GM18498 (cell line): Measurements from ENCODE around the gene AHRR.
"Not testable (repeated sequence)": the region's sequence is repeated elsewhere in the genome, so short reads cannot be mapped to it uniquely, and the experiment has no call there.

Source experiments
- ATAC-seq: cut with Tn5 transposase; IDR thresholded peaks from one replicate; pipeline ENCODE4 v1.9.1; 2021; ENCODE audit warnings: mild to moderate bottlenecking, moderate library complexity; ENCODE audit not compliant: unreplicated experiment

Gene AHRR

DNA sequence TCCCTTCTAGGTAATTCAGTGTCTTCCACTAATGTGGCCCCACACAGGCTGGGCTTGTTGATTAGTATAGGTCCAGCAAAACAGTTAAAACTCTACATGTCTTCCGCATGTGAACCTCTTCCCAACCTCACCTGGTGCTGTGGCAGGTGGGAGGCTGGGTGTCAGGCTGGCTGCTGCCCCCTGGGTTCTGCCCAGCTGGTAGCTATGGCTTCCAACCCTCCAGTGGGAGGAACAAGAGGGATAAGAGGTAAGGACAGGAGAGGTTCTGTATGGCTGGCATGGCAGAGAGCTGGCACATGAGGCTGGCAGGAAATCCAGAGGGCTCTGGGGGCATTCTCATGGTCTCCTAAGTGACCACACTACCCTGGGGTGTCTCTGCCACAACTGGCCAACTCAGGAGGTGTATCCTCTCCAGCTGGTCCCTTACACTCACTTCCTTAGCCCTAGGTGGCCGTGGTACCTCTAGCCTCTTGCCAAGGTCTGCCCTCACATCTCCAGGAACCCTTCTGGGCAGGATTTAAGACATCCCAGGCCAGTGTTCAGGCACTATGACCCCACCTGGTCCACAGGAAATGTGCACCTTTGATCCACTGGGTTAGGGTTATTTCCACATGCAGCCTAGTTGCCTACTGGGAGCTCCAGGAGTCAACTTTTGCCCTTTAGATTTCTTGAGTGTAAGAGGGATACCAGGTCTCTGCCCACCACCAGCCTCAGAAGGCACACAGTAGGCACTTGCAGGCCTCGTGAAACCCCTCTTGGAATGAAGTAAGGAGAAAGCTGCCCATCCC lies 41.7 kb downstream of the AHRR start:
- no peak for ATAC-seq

DNA sequence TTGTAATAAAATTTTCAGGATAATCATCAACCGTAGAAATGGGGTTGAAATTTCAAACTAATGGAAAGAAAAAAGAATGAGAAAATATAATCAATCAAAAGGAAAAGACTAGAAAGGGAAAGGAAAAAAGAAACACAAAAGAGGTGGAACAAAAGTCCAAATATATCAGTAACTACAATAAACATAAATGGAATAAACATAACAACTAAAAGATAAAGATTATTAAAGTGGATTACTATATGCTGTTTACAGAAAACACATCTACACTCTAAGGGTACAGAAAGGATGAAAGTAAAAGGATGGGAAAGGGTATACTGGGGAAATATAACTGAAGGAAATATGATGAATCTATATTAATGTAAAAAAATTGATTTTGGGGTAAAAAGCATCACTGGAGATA lies 43.0 kb downstream of the AHRR start:
- ATAC-seq, result no peak

DNA sequence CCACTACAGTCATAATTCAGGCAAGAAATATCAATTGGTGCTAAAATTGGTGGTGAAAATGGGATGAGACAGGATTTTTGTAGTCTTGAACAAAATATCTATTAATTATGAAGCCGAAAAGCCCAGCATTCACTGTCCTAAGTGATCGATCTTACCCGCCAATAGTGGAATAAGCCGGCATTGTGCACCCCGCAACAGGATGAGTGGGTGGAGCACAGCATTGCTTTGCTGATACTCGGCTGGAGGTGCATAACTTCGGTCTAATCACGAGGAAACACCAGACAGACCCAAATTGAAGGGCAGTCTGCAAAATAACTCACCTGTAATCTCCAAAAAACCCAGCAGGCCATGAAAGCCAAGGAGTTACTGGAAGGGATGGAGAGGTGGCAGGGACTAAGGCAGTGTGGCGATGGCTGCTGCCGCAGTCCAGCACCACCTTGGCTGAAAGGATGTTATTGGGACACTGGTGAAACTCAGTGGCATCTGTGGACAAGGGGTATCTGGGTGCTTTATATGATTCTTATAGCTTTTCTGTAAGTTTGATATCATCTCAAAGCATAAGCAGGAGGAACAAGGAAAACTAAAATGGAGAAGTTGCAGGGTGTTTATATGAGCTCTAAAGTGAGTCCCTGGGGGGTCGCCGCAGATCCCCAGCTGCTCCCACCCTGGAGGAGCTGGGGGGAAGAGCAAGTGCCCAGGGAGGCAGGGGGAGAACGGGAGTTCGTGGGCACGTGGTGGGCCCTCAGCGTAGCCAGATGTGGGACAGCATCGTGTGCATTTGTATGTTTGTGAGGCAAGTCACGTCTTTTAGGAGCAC lies 45.2 kb downstream of the AHRR start:
- ATAC-seq, result no peak

DNA sequence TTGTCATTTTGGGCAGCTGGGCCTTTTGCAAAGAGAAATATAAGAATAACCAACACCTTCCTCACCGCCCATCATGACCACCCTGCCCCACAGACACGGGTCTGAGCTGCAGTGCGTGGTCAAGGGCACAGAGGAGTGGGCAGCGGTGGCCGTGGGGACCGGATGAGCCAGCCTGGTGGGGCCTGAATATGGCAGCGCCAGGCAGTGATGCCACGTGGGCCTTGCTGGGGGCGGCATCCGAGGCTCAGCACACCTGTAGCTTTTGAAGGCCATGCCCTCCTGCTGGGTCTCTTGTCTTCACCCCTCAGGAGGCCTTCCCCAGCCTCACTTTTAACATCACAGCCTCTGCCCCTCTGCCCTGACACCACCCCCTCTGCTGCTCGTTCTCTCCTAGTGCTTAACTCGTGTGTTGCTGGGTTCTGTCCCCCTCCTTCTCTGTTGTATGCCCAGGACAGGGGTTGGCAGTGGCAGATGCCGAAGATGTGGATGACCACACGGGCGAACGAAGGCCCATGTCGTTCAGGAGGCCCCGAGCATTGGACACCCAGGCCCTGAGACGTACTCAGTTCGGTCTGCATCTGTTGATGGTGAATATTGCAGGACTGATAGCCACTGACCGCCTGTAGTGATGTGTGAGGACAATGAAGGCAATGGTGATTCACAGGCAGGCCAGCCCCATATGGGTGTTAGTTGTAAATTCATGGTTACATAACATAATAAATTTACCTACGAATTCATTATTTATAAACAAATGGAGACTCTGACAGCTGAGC lies 46.0 kb downstream of the AHRR start:
- ATAC-seq, result no peak

DNA sequence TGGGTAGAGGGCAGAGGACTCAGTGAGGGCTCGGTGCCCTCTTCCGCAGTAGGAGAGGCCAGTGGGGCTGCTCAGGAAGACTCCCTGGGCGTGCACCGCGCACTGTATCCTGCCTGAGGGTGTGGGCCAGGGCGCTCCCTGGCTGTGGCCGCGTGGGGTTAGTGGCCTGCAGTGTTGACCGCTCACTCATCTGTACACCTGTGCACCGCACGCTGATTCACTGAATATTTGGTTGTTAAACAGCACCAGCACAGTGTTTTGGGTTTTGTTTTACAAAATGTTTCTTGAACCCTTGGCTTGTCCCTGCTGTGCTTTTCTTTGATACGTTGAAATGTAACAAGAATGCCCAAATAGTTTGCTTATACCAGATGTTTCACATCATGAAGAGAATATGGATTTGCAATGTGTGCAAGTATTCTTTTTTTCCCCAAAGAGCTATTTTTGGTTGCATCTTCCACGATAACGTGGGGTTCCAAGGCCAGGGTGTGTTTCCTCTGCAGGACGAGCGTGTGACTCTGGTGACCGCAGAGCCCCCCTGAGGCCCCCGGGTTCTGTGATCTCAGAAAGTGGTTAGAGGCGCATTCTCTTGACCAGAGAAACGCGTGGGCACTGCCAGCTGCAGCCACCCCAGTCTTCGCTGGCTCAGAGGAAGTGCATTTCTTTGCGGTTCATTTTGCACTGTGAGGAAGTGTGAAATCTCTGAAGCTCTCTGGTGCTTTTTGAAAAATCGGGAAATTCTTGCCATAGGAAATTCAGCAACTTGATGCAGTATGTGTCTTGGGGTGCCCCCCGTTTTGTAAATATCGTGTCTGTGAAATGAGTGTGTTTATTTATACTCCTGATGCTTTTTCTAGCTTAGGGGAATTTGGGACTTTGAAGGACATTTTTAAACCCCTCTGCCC lies 46.9 kb downstream of the AHRR start:
- peak; percentile 64 for ATAC-seq

DNA sequence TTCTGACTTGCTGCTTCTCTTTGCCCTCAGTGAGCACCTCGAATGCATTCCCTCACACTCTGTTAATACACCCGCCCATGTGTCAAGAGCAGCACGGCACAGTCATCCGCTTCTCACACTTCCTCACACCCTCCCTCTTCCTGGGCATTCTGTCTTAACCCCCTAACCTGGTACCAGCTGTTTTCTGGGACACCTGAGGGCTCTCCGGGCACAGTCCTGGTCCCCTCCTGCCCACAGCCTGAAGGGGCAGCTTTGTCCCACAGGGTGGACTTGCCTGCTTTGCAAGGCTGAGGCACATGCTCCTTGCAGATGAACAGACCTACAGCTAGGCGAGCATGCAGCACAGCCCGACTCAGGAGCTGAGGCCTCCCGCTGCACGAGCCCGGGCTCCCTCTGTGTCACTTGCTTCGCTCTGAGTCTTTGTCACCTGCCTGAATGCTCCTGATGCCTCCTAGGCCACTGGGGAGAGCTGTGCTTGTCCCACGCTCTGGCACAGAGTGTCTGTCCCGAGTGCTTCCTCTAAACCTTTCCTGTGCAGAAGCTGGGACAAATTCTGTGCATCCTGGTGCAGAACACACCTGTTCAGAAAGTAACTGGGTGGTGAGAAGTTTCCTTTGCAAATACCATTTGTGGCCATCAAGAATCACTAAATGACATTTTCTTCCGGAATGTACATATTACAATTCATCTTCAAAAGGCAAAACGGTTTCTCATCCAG lies 47.8 kb downstream of the AHRR start:
- peak; percentile 27 for ATAC-seq

DNA sequence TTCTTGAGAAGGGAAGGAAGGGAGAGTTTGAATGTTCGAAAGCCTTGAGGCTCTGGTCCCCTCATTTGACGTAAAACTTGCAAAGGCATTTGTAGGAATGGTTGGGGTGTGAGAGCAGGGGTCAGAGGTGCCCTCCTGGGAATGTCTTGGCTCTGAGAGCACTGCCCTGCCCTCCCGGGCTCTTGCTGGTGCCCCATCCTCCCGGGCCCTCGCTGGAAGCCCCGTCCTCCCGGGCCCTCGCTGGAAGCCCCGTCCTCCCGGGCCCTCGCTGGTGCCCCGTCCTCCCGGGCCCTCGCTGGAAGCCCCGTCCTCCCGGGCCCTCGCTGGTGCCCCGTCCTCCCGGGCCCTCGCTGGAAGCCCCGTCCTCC lies 48.3 kb downstream of the AHRR start:
- not testable (repeated sequence) for ATAC-seq

DNA sequence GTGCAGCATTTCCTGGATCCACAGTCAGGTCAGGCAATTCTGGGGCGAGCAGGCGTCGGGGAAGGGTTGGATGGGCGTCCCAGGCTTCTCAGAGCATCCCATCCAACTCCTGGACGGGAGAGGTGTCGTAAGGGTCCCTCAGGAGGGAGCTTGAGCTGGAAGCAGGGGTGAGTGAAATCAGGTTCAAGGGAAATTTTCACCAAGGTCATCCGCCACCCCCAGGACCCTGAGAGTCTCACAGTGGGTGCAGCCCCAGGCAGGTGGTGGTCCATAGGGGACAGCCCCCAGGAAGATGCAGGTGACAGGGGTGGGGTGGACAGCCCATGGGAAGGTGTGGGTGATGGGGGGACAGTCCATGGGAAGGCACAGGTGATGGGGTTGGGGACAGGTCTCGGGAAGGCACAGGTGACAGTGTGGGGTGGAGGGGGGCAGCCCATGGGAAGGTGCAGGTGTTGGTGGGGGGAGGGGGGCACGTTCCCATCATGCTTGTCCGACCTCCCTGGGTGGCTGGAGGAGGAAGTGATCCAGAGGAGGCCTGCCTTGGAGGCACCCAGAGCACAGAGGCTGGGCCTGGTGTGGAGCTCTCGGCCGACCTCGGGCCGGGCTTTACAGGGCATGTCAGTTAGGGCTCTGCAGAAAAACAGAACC lies 48.9 kb downstream of the AHRR start:
- no peak for ATAC-seq

DNA sequence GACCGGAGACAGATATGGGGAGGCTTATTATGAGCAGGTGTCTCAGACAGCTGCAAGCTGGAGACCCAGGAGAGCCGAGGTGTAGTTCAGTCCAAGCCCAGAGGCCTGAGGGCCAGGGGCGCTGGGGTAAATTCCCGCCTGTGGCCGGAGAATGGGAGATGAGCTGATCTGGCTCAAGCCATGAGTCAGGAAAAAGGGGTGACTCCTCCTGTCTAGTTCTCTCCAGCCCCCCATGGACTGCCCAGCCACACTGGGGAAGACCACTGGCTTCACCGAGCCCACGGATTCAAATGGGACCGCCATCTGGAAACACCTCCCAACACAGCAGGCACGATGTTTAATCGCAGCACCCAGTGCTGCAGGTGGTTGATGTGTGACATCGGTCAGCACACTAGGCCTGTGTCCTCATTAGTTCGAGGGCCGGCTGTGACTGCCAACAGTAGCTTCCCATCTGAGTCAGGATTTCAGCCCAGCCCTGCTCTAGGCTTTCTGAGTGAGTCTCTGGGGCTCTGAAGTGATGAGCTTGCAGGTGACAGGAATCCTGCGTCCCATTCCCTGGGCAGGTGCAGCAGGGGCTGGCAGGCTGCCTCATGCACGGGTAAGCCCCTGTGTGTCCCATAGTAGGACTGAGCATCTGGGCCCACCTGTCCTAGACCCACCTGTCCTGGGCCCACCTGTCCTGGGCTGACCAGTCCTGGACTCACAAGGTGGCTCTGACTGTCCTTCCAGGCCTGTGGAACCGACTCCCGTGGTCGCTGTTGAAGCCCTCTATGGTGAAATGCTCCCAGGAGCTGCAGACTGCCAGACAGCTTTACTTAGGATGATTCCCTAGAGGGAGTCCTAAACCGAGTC lies 49.7 kb downstream of the AHRR start:
- ATAC-seq, result no peak

DNA sequence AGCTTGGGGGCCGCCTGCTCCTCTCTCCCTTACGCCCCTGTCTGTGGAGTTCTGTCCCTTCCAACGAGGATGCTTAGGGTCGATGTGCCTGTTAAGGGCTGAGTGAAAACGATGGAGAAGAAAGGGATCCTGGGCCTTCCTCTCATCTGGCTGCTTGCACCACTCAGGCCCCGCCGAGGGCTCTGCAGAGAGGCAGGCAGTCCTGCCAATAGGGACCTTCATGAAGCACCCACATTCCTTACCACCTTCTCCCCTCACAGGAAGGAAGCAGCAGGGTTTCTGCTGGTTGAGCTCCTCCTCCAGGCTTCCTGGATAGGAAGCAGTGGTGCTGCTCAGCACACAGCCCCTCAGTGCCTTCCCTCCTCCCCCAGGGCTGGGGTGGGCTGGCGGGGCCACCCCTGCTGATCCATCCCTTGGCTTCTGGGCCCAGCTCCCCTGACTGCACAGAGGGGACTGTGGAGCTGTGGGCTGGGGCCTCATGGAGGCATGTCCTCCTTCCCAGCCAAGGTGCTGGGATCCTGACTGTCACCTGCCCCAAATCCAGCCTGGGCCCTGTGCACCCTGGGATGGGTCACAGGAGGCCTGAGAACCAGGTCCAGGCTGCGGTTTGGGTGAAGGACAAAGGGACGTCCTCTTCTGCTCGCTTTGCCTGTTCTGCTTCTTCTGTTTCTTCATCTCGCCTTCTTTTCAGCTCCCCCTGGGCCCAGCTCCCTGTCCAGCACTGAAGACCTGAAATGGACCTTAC lies 50.5 kb downstream of the AHRR start:
- ATAC-seq, result no peak

DNA sequence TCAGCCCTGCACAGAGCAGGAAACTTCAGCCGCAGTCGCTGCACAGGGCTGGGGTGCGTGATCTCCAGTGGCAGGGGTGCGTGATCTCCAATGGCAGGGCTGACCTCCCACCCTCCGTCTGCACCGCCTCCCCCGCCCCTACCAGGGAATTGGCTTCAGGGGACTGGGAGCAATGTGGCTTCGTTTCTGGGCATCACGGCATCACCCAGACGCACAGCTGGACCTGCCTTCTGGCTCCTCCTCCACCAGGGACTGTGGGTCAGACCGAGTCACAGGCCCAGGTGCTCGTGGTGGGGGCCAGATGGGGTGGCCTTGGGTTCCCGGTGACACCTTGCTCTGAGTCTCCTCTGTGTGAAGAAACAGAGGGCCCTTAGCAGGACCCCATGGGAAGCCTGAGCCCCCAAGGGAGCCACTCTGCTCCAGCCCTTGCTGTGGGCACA lies 51.1 kb downstream of the AHRR start:
- ATAC-seq, result no peak

DNA sequence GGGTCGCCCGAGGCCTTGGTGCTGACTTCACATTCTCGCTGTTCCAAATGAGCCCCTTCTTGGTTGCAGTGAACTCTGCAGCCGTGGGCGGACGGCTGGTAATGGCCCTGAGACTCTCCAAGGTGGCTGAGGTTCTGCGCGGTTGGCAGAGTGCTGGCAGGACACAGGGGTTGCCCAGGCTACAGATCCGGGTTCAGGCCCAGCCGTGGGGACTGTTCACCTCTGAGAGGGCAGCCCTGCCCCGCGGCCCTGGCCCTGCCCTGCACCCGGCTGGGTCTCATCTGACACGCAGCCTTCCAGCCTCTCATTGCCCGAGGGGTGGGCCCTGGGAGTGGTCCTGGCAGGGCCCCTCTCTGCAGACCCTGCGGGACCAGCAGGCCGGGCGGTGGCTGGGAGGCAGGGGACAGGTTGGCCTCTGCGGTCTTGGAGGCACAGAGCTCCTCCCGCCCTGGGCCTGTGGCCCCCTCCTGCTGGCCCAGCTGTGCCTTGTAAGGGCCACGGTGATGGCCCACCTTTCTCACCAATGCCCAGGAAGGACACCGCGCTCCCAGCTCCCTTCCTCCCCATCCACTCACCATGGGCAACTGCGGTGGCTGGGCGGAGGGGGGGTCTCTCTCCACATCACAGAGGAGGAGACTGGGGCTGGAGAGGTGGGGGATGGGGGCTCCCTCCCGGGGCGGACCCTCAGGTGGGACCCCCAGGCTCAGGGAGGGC lies 51.6 kb downstream of the AHRR start:
- ATAC-seq, result peak; percentile 17

DNA sequence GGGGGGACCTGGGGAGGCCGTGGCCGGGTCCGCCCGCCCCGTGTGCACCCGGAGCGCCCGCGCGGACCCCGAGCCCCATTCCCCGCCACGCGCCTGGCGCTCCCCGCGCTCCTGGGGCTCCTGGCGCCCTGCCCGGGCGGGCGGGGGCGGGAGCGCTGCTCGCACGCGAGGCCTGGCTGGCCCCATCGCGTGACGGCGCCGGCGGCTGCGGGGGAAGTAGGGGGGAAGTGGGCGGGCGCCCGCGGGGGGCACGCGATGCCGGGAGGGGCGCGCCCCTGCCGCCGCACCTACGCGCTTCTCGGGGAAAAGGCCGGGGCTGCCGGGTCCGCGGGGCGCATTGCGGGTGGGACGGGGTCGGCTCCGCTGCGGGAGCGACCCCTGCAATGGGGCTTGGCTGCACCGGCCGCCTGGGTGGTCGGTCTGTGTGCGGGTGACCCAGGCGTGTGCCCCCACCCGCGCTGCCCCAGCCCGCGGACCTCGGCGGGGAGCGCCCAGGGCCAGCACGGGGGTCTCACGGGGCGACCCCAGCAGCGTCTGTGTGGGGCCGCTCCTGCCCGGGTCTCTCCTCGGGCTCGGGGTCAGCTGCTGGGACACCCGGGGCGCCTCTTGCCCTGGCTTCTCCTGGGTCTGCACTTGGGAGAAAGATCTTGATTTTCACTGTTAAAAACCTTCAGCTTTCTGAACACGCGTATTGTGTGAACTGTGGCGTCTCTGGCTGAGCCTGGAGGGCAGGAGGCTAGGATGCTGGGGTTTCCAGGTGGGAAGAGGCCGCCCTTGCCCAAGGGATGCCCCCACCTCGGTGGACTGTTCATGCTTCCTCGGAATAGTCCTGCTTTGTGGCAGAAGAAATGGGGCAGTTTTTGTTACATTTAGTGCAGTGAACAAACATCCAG lies 52.4 kb downstream of the AHRR start:
- peak; percentile 43 for ATAC-seq

DNA sequence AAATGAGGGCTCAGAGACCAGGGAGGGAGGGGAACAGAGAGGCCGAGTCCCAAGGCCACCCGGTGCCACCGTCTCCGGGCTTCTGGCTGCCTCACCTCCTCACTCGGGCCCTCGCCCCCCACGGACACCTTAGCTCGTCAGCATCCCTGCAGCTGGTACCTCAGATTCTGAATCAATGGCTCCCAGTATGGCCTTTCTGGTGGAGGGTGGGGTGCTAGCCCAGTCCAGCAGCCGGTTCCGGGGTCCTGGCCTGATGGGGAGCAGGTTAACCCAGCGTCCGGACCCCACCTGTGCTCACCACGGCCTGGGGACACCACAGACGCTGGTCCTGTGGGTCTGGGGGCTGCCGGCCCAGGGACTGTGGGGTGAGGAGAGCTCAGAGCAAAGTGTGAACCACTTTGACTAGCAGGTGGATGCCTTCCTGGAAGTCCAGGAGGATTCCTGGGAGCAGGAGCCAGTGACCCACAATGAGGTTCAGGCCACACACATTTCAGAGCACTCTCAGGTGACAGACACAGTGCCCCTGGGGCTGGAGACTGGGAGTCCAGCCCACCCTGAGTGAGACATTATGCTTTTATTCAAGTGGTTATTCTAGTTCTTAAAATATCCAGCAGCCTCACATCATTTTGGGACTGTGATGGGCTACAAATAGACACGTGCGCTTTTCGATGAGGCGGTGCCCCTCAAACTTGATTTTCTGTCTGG lies 53.3 kb downstream of the AHRR start:
- no peak for ATAC-seq

DNA sequence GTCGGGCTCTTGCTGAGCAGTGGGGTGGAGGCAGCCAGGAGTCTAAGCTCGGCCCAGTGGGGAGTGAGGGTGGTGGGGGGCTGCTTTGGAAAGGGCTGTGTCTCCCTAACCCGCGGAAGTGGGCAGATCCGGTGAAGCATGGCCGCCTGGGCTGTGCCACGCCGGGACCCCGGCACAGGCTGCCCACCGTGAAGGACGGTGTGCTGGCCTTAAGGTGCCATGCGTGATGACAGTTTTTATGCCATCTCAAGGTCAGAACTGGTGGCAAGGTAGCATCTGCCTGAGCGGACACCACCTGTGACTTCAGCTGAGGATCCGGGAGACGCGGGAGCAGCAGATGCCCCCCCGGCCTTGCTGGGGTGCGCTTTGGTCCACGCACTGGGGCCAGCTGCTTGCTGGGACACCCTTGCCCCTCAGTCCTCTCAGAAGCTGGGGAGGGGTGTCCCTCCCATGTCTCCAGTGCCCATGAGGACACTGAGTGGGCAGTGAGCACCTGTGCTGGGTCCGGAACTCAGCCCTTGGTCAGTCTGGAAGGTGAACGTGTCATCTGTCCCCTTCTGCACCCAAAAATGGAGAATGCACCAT lies 53.9 kb downstream of the AHRR start:
- no peak for ATAC-seq
